Esophagus muscularis mucosa (tissue), 4 donors: ENCODE measurements around the gene MTHFR. TPM values are rescaled to one million over a fixed set of nuclear protein-coding genes. Genes with fewer than 3 reads are reported as not detected.

Experiments
- DNase-seq: peaks from one replicate; pipeline ENCODE4 v3.0.0-alpha.2; 2017; ENCODE audit errors: extremely low spot score
- H3K27ac ChIP-seq, 4 donors: fragments of 200-600 bp; sonication (generic); replicated peaks in 1 of 4; 1 replicate in 3 of 4; 2 replicates in 1 of 4; pipeline ENCODE4 v1.5.1; 2016 to 2019; ENCODE audit warnings: mild to moderate bottlenecking in 1 of 4
- H3K27me3 ChIP-seq, 4 donors: fragments of 200-600 bp; sonication (generic); one replicate each; pipeline versions ENCODE4 v1.5.1 to v1.6.0; 2016 to 2019
- H3K36me3 ChIP-seq, 4 donors: fragments of 200-600 bp; sonication (generic); one replicate each; pipeline ENCODE4 v1.5.1; 2016 to 2019
- H3K4me1 ChIP-seq, 4 donors: fragments of 200-600 bp; sonication (generic); one replicate each; pipeline ENCODE4 v1.5.1; 2016 to 2019
- H3K4me3 ChIP-seq, 4 donors: fragments of 200-600 bp; sonication (generic); 1 replicate in 2 of 4; 2 replicates in 2 of 4; pipeline ENCODE4 v1.5.1; 2016 to 2019; ENCODE audit warnings: mild to moderate bottlenecking in 4 of 4, moderate library complexity in 1 of 4
- H3K9me3 ChIP-seq, 4 donors: fragments of 200-600 bp; sonication (generic); 1 replicate in 3 of 4; 2 replicates in 1 of 4; pipeline ENCODE4 v1.5.1; 2016 to 2019
- CTCF ChIP-seq, 3 experiments: fragments of 200-600 bp in 2 of 3; fragments of 450-650 bp in 1 of 3; sonication (generic) in 2 of 3; IDR thresholded peaks; one replicate each; pipeline ENCODE4 v1.5.1; 2017 to 2019; ENCODE audit warnings: antibody characterized with exemption in 3 of 3, mild to moderate bottlenecking in 2 of 3, moderate library complexity in 1 of 3
- EP300 ChIP-seq: sonication (generic); formaldehyde crosslinking; IDR thresholded peaks from one replicate; pipeline ENCODE4 v1.6.1; 2017; ENCODE audit warnings: antibody characterized with exemption
- POLR2A ChIP-seq: fragments of 450-650 bp; IDR thresholded peaks from one replicate; pipeline ENCODE4 v1.6.1; 2017; ENCODE audit warnings: antibody characterized with exemption, moderate library complexity, mild to moderate bottlenecking, low read depth
- POLR2AphosphoS5 ChIP-seq, 2 donors: sonication (generic); formaldehyde crosslinking; IDR thresholded peaks; one replicate each; pipeline ENCODE4 v1.6.1; 2017; ENCODE audit warnings: antibody characterized with exemption in 2 of 2
- WGBS: methylation state at CpG from one replicate; pipeline ENCODE4 v1.1.5; 2018; 5-methylcytosine and 5-hydroxymethylcytosine counted together
- intact Hi-C: fragments of 100-400 bp; cut with DNase I; formaldehyde crosslinking; loops from one replicate; pipeline ENCODE4 v1.15.1; 2023
- total RNA-seq, 4 donors: library from RNA; depleted of rRNA; stranded (reverse); fragments of >200 nt; gene quantifications; one replicate each; pipeline versions ENCODE4 v1.1.0 to v1.2.1, GENCODE V29; 2016

Gene MTHFR
- total RNA-seq, 4 donors from 2014 or later, result 23.4 to 38.6 (median 26.8) TPM

- DNase-seq, result no peak
- no peak for TF ChIP-seq POLR2AphosphoS5 (IDR thresholded peaks at IDR 0.05)
- TF ChIP-seq EP300, result no peak
- TF ChIP-seq POLR2A, result no peak
- TF ChIP-seq CTCF (IDR thresholded peaks at IDR 0.05), result no peak
- intact Hi-C loops, result no loop called here
- H3K4me3 ChIP-seq, result no peak overlapping the region
- 75% methylated on average over 11 of the region's 16 CpGs for WGBS
- H3K27me3 ChIP-seq, result peaks cover 0 to 46% (median 0%) of the 10 kb centered on the region in 4 donors
- no peaks in the 10 kb centered on the region for H3K9me3 ChIP-seq
- no peak overlapping the region for H3K27ac ChIP-seq
- no peaks in the 10 kb centered on the region for H3K36me3 ChIP-seq
- H3K4me1 ChIP-seq, result no peaks in the 10 kb centered on the region
Measured at GRCh38 chr1:11767922-11768704, 37.7 kb downstream of the MTHFR start.

- TF ChIP-seq CTCF (IDR thresholded peaks at IDR 0.05), result no peak
- TF ChIP-seq POLR2A, result no peak
- no peak for TF ChIP-seq POLR2AphosphoS5 (IDR thresholded peaks at IDR 0.05)
- TF ChIP-seq EP300, result no peak
- no peaks in the 10 kb centered on the region for H3K9me3 ChIP-seq
- WGBS, result 81% methylated on average over 8 of the region's 14 CpGs
- peaks cover 0 to 51% (median 9%) of the 10 kb centered on the region in 4 donors for H3K27me3 ChIP-seq
- no peak overlapping the region for H3K27ac ChIP-seq
- H3K4me3 ChIP-seq, result no peak overlapping the region
- DNase-seq, result no peak
- intact Hi-C loops, result no loop called here
- H3K36me3 ChIP-seq, result no peaks in the 10 kb centered on the region
- H3K4me1 ChIP-seq, result peaks cover 4 to 8% (median 6%) of the 10 kb centered on the region in 4 donors
Measured at GRCh38 chr1:11766429-11766776, 39.4 kb downstream of the MTHFR start.

GRCh38 chr1:11765661-11766428 is 39.9 kb downstream of the MTHFR start:
- Histone ChIP-seq H3K4me1 (peaks cover 4 to 8% (median 6%) of the 10 kb centered on the region in 4 donors), H3K36me3 (no peaks in the 10 kb centered on the region), H3K27me3 (peaks cover 0 to 57% (median 10%) of the 10 kb centered on the region in 4 donors), H3K9me3 (no peaks in the 10 kb centered on the region), H3K4me3 (no peak overlapping the region), H3K27ac (no peak overlapping the region)
- DNase-seq, result no peak
- intact Hi-C loops, result no loop called here
- WGBS, result 86% methylated on average over 7 of the region's 19 CpGs
- no peak for TF ChIP-seq CTCF (IDR thresholded peaks at IDR 0.05)
- no peak for TF ChIP-seq POLR2AphosphoS5 (IDR thresholded peaks at IDR 0.05)
- no peak for TF ChIP-seq EP300
- TF ChIP-seq POLR2A, result no peak

- H3K4me1 ChIP-seq, result peaks cover 4 to 8% (median 6%) of the 10 kb centered on the region in 4 donors
- 100% methylated on average over 5 of the region's 7 CpGs for WGBS
- no peaks in the 10 kb centered on the region for H3K36me3 ChIP-seq
- intact Hi-C loops, result no loop called here
- H3K4me3 ChIP-seq, result no peak overlapping the region
- H3K27me3 ChIP-seq, result peaks cover 0 to 63% (median 10%) of the 10 kb centered on the region in 4 donors
- no peak for DNase-seq
- no peaks in the 10 kb centered on the region for H3K9me3 ChIP-seq
- no peak overlapping the region for H3K27ac ChIP-seq
- TF ChIP-seq POLR2AphosphoS5 (IDR thresholded peaks at IDR 0.05), result no peak
- TF ChIP-seq CTCF (IDR thresholded peaks at IDR 0.05), result no peak
- TF ChIP-seq EP300, result no peak
Measured at GRCh38 chr1:11764519-11764918, 41.2 kb downstream of the MTHFR start.
